BLaER1 treated with 17β-estradiol and CSF1 and Interleukin-3, amounts not matched to agents 10 nM and 100 nM (cell line): ENCODE measurements around the gene LSS.
"Not testable (repeated sequence)": the region's sequence is repeated elsewhere in the genome, so short reads cannot be mapped to it uniquely, and the experiment has no call there.

Experiments
- H3K27ac ChIP-seq, 11 experiments: shearing (Covaris generic); formaldehyde crosslinking; 2 replicates each; pipeline ENCODE4 v1.8.1; 2022
- H3K27me3 ChIP-seq, 11 experiments: shearing (Covaris generic); formaldehyde crosslinking; 2 replicates each; pipeline ENCODE4 v1.8.1; 2022
- H3K36me3 ChIP-seq, 11 experiments: shearing (Covaris generic); formaldehyde crosslinking; 2 replicates each; pipeline ENCODE4 v1.8.1; 2022
- H3K4me1 ChIP-seq, 10 experiments: shearing (Covaris generic); formaldehyde crosslinking; 2 replicates each; pipeline ENCODE4 v1.8.1; 2022
- H3K4me2 ChIP-seq, 11 experiments: shearing (Covaris generic); formaldehyde crosslinking; 2 replicates each; pipeline ENCODE4 v1.8.1; 2022
- H3K4me3 ChIP-seq, 10 experiments: shearing (Covaris generic); formaldehyde crosslinking; 2 replicates each; pipeline ENCODE4 v1.8.1; 2022
- H3K9ac ChIP-seq, 11 experiments: shearing (Covaris generic); formaldehyde crosslinking; 2 replicates each; pipeline ENCODE4 v1.8.1; 2022
- H3K9me3 ChIP-seq, 11 experiments: shearing (Covaris generic); formaldehyde crosslinking; replicated peaks in 1 of 11; 2 replicates each; pipeline ENCODE4 v1.8.1; 2022
- H4K20me1 ChIP-seq, 11 experiments: shearing (Covaris generic); formaldehyde crosslinking; 2 replicates each; pipeline ENCODE4 v1.8.1; 2022
- Cebpa-rat ChIP-seq, 11 experiments: shearing (Covaris generic); IDR thresholded peaks; 2 replicates each; pipeline ENCODE4 v1.8.1; 2022

Gene LSS

DNA sequence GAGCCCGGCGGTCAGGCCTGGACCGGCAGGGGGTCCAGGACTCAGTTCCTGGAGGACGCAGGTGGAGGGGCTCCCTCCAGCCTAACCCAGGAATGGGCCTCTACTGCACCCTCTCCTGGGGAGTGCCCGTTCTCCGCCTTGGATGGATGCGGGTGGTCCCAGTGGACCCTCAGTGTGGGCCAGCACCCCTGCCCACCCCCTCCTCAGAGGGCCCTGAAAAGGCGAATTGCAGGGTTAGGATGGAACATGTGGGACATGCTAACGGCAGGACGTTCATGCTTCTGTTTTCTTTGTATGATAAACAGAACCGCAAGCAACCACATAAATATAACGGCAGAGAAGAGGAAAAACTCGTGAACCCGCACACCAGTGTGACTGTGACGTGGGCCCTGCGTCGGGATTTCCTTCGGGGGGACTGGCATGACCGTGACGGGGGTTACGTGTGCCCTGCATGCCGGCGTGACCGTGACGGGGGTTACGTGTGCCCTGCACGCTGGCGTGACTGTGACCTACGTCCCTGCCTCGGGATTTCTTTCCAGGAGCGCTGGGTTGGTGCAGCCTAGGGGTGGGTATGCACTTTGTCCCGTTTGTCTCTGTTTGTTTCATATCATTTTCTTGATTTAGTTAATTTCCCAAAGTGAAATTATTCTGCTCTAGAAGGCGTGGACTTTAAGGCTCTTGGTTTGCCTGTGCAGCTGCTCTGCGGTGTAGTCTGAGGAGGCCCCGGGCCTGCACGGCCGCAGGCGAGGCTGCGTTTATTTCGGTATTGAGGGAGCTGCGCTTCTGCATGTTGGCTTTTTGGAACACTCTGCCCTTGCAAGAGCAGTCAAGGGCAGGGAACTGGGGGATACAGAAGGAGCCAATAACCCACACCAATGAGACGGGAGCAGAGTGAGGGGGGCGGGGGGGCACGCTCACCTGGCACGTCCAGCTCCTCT, 76.3 kb downstream of the LSS start:
- H3K27me3 ChIP-seq = no peaks in the 10 kb centered on the region
- H3K9me3 ChIP-seq = no peaks in the 10 kb centered on the region
- H3K9ac ChIP-seq = no peak overlapping the region
- no peak overlapping the region for H3K4me2 ChIP-seq
- no peak overlapping the region for H3K27ac ChIP-seq
- H4K20me1 ChIP-seq = no peaks in the 10 kb centered on the region; a peak in 2 of 22 replicates
- H3K4me3 ChIP-seq = no peak overlapping the region
- no peak for TF ChIP-seq Cebpa-rat (IDR thresholded peaks at IDR 0.05)
- H3K36me3 ChIP-seq = no peaks in the 10 kb centered on the region
- H3K4me1 ChIP-seq = peaks cover 0 to 5% (median under 1%) of the 10 kb centered on the region in 10 experiments; a peak in 8 of 20 replicates

DNA sequence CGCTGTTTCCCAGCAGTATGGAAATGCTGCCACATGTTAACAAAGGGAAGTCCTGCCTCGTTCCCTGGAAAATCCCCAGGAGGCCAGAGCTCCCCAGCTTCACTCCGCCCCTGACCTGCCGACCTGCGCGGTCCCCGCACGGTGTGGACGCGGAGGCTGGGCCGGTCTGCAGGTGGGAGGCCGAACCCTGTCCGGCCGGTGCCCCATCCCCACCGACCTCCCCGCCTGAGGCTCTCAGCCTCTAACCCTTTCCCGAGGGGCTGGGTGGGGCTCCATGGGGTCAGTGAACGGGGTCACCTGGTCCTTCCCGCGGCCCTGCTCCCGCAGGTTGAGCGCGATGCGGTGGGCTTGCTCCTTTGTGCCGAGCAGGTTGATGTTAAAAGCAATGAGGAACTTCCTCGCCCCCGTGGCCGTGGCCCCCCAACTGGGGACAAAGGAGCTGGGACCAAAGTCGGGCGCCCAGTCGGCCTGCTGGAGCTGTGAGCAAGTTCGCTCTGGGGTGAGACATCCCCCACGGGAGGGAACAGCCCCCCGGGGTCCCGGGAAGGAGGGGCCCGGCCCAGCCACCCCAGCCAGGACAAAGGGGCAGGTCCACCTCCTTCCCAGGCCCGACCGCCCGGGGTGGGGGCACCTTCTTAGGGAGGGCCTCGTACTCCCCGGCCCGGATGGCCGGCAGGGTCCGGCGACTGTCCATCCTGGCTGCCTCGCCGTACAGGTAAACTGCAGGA, 77.1 kb downstream of the LSS start:
- TF ChIP-seq Cebpa-rat (IDR thresholded peaks at IDR 0.05) = no peak
- Histone ChIP-seq H3K9me3 (no peaks in the 10 kb centered on the region), H3K4me3 (no peak overlapping the region), H3K4me2 (no peak overlapping the region), H3K27ac (no peak overlapping the region), H3K27me3 (no peaks in the 10 kb centered on the region), H3K4me1 (peaks cover 0 to 14% (median 8%) of the 10 kb centered on the region in 10 experiments; a peak in 15 of 20 replicates), H3K9ac (no peak overlapping the region), H3K36me3 (no peaks in the 10 kb centered on the region), H4K20me1 (no peaks in the 10 kb centered on the region; a peak in 3 of 22 replicates)

- Histone ChIP-seq H3K36me3 (no peaks in the 10 kb centered on the region), H3K27me3 (no peaks in the 10 kb centered on the region), H4K20me1 (no peaks in the 10 kb centered on the region; a peak in 2 of 22 replicates), H3K9me3 (no peaks in the 10 kb centered on the region), H3K27ac (no peak overlapping the region), H3K4me2 (no peak overlapping the region), H3K4me3 (no peak overlapping the region), H3K9ac (no peak overlapping the region), H3K4me1 (peaks cover 0 to 21% (median 16%) of the 10 kb centered on the region in 10 experiments; a peak in 15 of 20 replicates)
- TF ChIP-seq Cebpa-rat (IDR thresholded peaks at IDR 0.05) = no peak
Observed at GRCh38 chr21:46150491-46151121, 78.0 kb downstream of the LSS start.

DNA sequence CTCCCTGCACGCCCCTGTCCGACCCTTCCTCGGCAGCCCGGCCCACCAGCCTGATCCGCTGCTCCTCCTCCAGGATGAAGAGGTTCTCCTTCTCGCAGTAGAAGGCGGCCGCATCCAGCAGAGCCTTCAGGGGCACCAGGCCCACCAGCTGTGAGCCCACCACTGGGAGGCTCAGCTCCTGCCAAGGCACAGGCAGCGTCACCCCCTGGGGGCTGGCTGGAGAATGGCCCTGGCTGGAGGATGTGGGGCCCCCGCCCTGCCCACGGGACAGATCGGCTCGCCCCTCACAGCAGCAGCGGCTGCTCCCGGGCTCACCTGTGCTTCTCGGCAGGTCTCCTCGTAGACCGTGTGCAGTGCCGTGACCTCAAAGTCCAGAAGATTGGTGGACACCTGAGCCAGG, 78.5 kb downstream of the LSS start:
- Histone ChIP-seq H3K36me3 (no peaks in the 10 kb centered on the region), H3K9me3 (no peaks in the 10 kb centered on the region), H3K4me1 (peaks cover 0 to 24% (median 18%) of the 10 kb centered on the region in 10 experiments; a peak in 16 of 20 replicates), H4K20me1 (no peaks in the 10 kb centered on the region; a peak in 2 of 22 replicates), H3K4me2 (no peak overlapping the region), H3K9ac (no peak overlapping the region), H3K4me3 (no peak overlapping the region), H3K27ac (no peak overlapping the region), H3K27me3 (no peaks in the 10 kb centered on the region)
- TF ChIP-seq Cebpa-rat (IDR thresholded peaks at IDR 0.05) = no peak

- no peaks in the 10 kb centered on the region for H3K27me3 ChIP-seq
- no peak overlapping the region; a peak in 1 of 22 replicates for H3K9ac ChIP-seq
- peaks cover 0 to 29% (median 23%) of the 10 kb centered on the region in 10 experiments; a peak in 16 of 20 replicates for H3K4me1 ChIP-seq
- no peak for TF ChIP-seq Cebpa-rat (IDR thresholded peaks at IDR 0.05)
- H3K9me3 ChIP-seq = no peaks in the 10 kb centered on the region
- no peaks in the 10 kb centered on the region for H3K36me3 ChIP-seq
- no peaks in the 10 kb centered on the region; a peak in 2 of 22 replicates for H4K20me1 ChIP-seq
- H3K4me3 ChIP-seq = no peak overlapping the region
- no peak overlapping the region for H3K27ac ChIP-seq
- no peak overlapping the region for H3K4me2 ChIP-seq
Observed at GRCh38 chr21:46149205-46149901, 79.2 kb downstream of the LSS start.

DNA sequence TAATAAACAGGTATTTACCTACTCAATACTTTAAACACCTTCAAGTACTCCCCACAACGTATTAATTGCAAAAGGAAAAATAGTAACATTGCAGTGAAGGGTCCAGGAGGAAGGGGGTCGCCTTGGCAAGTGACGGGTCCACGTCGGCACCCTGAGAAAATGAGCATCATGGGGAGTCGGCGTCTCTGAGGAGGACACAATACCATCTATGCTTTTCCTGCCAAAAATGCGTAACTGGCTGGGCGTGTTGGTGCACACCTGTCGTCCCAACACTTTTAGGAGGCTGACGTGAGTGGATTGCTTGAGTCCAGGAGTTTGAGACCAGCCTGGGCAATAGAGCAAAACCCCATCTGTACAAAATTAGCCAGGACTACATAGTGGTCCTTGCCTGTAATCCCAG, 80.5 kb downstream of the LSS start:
- H4K20me1 ChIP-seq = no peaks in the 10 kb centered on the region; a peak in 1 of 22 replicates
- no peaks in the 10 kb centered on the region for H3K27me3 ChIP-seq
- H3K4me1 ChIP-seq = peaks cover 3 to 33% (median 28%) of the 10 kb centered on the region in 10 experiments; a peak in 19 of 20 replicates
- no peaks in the 10 kb centered on the region for H3K36me3 ChIP-seq
- no peaks in the 10 kb centered on the region for H3K9me3 ChIP-seq
- H3K4me3 ChIP-seq = no peak overlapping the region
- H3K27ac ChIP-seq = no peak overlapping the region
- H3K9ac ChIP-seq = no peak overlapping the region
- TF ChIP-seq Cebpa-rat (IDR thresholded peaks at IDR 0.05) = no peak
- H3K4me2 ChIP-seq = no peak overlapping the region

DNA sequence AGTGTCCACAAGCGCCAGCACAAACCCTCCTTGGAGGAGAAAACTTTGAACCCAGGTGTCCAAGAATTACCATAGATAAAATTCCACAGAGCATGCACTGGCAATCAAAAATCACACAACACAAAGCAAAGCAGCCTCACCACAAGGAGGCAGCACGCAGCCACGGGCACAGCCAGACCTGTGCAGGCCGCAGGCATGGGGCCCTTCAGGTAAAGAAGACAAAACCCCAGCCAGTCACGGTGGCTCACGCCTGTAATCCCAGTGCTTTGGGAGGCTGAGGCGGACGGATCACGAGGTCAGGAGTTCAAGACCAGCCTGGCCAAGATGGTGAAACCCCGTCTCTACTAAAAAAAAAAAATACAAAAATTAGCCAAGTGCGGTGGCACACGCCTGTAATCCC, 81.1 kb downstream of the LSS start:
- not testable (repeated sequence) for H4K20me1 ChIP-seq, H3K9me3 ChIP-seq, H3K4me3 ChIP-seq, H3K27ac ChIP-seq, H3K36me3 ChIP-seq, H3K27me3 ChIP-seq
- Histone ChIP-seq H3K4me2 (peak overlapping the region in 7 of 11 experiments; percentile 52 to 87 (median 78); a peak in 9 of 22 replicates), H3K9ac (peak overlapping the region in 2 of 11 experiments; percentile 30 to 46; a peak in 2 of 22 replicates), H3K4me1 (peaks cover 3 to 34% (median 28%) of the 10 kb centered on the region in 10 experiments; a peak in 19 of 20 replicates)

- Histone ChIP-seq H3K27ac (no peak overlapping the region), H3K4me2 (peak overlapping the region in 8 of 11 experiments; percentile 52 to 87 (median 74); a peak in 16 of 22 replicates), H3K9me3 (peaks cover 0 to 11% (median 8%) of the 10 kb centered on the region in 11 experiments; a peak in 16 of 22 replicates), H3K36me3 (no peaks in the 10 kb centered on the region), H3K9ac (peak overlapping the region in 3 of 11 experiments; percentile 30 to 51 (median 46); a peak in 4 of 22 replicates), H3K4me1 (peaks cover 3 to 39% (median 34%) of the 10 kb centered on the region in 10 experiments; a peak in 19 of 20 replicates), H3K27me3 (no peaks in the 10 kb centered on the region; a peak in 1 of 22 replicates), H3K4me3 (no peak overlapping the region), H4K20me1 (no peaks in the 10 kb centered on the region; a peak in 1 of 22 replicates)
- no peak for TF ChIP-seq Cebpa-rat (IDR thresholded peaks at IDR 0.05)
Observed at GRCh38 chr21:46146856-46147255, 81.7 kb downstream of the LSS start.
